HG03039 (cell line): ENCODE data around the gene RPS15.
"Not testable (repeated sequence)": the region's sequence is repeated elsewhere in the genome, so short reads cannot be mapped to it uniquely, and the experiment has no call there.

ENCODE experiments used
- ATAC-seq: cut with Tn5 transposase; IDR thresholded peaks from one replicate; pipeline ENCODE4 v1.9.1; 2021; ENCODE audit warnings: mild to moderate bottlenecking, moderate library complexity; ENCODE audit not compliant: unreplicated experiment

Gene RPS15

DNA sequence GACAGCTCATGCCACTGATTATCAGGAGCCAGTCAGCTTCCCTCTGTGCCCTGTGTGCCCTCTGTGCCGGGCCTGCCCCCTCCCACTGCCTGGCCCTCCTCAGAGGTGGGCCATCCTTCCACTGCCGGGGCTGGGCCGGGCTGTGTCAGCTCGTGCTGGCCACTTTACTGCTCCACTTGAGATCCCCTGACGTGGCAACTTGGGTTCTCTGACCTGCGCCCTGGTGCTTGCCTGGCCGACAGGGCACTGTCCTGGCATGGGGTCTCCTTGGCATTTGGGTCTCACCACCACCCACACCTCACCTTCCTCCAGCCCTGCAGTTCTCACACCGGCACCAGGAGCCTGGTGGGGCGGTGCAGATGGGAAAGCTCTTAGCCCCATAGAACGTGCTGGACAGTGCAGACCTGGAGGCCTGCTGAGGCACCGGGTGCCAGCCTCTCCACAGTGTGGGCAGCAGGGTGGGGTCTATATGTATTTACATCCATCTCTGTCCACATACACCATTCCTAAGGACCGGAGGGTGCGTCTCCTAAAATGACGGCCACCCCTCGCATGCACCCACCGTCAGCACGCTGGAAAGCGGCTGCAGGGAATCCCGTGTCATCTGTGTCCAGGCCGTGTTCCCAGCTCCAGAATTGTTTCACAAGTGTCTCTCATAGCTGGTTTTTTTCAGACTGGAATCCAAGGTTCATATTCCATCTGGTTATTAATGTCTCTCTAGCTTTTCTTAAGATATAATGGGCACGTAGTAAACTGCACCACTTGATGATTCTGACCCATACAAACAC is 19.1 kb upstream of the RPS15 start:
- no peak for ATAC-seq

- ATAC-seq, result not testable (repeated sequence)
These were observed 18.1 kb upstream of the RPS15 start for GRCh38 chr19:1420085-1420484.

- ATAC-seq, result no peak
These were observed 17.6 kb upstream of the RPS15 start for GRCh38 chr19:1420590-1420989.

- ATAC-seq, result no peak
These were observed 16.8 kb upstream of the RPS15 start for GRCh38 chr19:1421218-1421957.

DNA sequence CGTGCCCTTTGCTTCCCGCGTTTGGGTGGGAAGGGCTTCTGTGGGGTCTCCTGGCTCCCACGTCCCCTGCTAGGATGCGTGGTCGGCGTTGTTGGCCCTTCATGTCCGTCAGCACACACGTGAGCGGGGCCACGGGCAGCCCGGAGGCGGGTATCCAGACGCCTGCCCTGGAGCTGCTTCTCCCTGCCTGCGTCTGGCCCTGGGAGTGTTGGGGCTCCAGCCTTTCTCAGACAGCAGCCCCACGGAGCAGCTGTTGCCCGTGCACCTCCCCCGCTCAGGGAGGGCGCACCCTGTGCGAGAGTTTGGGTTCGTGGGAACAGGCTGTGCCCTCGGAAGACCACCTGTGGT is 16.3 kb upstream of the RPS15 start:
- no peak for ATAC-seq

DNA sequence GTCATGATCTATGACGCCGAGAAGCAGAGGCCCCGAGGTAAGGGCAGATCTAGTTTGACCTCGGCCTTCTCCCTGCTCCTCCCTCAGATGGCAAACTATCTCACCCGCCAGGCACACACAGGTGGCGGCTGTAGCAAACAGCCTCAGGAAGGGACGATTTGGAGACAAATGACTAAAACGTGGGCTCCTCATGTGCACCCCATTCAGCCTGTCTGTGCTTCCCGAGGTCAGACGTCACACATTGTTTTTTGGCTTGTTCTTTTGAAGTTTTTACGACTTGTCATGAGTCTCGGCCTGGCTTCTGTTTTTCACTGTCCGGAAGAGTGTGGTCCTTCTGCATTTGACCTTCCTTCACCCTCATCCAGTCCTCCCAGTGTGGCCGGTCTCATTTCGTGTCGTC is 15.8 kb upstream of the RPS15 start:
- ATAC-seq, result no peak

DNA sequence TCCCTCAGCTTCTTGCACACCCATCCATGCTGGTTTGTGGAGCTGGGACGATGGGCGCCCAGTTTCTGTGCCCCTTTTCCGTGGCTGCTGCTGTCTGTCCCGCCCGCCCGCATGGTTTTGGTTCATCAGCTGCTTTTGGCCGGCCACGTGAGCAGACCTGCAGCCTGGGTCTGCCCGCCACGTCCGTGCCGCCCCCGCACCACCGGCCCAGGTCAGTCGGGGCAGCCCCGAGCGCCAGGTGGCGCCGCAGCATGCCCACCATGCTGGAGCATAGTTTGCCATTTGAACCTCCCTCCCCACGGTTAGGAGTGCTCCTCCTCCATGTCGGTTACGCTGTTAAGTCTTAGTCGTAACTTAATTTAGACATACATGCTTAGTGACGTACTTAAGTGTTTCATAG is 15.3 kb upstream of the RPS15 start:
- ATAC-seq, result no peak

DNA sequence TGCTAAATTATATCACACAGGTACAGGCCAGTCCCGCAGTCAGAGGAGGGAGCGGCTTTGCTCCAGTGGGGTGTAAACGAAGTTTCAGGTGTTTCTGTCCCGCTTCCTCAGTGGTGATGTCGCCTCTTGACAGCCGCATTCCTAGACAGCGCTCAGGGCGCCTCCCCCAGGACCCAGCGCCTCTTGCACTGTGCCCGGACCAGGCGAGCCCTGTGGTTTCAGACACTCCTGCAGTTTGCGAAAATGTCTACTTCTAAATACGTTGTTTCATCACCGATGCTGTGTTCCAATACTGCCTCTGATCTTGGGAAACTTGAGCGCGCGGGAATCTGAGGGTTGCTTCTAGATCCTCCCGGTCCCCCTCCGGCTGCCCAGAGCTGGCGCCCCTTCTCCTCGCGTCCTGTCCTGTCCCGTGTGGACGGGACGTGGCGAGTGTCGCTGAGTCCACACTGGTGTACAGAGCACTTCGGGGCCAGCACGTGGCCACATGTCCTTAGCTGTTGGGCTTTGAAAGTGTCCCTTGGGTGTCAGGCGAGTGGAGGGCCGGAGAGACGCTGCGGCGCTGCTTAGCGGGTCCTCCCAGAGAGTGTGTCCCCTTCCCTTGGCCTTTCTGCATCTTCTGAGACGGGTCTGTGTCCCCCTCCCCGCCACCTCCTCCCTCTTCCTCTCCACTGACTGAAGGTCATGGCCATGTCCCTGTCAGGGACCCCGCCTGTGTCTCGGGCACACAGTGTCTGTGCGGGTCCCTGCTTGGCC is 14.6 kb upstream of the RPS15 start:
- ATAC-seq, result no peak

DNA sequence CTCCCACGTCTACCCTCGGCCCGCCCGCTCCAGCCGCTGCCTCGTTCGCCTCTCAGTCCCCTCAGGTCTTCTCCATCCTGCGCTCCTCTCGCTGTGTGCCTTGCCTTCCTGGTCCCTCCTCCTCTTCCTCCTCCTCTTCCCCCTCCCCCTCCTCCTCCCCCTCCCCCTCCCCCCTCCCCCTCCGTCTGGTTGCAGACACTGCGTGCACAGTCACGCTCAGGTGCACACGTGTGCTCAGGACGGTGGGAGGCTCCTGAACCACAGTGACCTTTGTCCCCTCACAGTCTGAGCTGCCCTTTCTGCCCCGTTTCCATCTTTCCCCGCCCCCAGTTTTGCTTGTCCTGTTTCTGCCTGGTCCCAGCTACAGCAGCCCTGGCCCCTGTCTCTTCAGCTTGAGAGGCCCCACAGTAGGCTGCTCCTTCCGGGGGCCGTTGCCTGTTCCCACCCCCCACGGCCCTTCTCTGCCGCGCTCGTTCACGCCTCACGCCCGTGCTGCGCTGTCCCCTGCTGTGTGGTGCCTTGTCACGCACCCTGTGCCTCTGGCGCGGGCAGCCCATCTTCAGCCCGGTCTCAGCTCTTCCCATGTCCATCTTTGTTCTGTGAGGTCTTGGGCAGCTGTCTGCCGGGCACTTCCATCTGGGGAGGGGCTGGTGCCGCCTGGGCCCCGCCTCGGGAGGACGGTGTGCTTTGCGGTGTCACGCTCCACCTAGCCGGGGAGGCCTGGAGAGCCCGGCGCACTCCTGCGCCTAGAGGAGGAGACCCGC is 13.8 kb upstream of the RPS15 start:
- ATAC-seq, result no peak

GRCh38 chr19:1425102-1425837 is 12.9 kb upstream of the RPS15 start:
- no peak for ATAC-seq

DNA sequence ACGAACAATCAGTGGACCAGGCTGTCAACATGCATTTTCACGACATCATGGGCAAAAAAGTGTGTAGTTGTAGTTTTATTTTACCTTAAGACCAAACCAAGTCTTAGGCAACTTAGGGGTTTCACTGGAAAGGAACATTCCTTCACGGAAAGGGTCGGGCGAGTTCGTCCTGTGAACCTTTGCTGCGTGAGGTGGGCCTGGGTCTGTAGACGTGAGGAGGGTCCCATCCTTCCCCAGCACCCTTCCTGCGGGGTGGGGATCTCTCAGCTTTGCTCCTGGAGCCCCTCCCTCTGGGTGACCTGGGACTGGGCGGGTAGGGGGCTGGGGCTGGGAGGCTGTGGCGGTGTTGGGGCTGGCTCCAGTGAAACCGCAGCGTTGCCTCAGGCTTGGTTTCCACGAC is 12.3 kb upstream of the RPS15 start:
- no peak for ATAC-seq

GRCh38 chr19:1426736-1427135 is 11.5 kb upstream of the RPS15 start:
- ATAC-seq, result no peak

DNA sequence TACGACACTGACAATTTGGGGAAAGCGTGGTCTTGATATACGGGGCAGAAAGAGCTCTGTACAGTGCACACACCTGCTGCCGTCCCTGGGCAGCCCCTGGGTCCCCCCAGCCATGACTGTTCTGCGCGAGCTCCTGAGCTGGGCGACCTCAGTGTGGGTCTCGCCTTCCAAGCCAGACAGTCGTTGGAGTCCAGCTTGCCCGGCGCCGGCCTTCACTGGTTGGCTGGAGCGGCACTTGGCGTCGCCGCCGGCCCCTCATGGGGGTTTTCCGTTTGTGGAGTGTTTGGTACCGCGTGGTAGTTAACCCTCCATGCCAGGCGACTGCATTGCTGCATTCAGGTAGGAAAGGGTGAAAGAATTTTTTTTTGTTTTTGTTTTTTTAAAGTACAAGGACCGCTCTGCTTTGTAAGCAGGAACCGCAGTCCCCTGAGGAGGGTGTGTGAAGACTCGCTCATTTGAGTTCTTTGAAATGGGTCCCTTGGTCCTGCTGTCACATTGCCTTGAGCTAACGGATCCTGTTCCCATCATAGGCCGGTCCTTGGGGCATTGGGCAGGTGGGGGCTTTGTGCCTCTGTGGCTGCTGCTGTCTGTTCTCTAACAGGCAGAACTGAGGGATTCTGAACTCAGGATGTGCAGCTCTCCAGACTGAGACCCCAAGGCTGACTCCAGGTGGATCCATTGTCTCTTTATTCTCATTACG is 10.8 kb upstream of the RPS15 start:
- no peak for ATAC-seq

DNA sequence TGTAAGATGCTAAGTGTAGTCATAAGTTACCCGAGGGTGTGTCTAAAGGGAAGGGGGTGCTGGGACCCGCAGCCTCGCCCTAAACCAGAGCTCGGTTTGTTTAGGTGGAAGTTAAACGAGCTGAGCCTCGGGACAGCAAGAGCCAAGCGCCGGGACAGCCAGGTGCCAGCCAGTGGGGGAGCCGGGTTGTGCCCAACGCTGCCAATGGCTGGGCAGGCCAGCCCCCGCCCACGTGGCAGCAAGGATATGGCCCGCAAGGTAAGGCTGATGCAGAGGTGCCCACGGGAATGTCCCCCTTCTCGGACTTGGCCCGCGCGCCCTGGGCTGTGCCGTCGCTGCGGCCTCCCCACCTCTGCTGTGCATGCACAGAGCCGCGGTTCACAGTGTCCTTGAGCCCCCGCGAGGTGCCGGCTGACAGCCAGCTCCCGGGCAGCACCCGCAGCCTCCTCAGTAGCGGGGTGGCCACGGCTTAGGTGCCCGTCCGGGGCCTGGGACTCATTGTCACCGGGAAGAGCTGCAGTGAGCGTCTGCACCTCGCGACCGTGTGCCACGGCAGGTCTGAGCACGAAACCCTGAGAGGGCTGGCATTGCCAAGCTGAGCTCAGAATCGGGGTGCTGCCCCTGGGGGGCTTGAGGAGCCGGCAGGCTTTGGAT is 9.3 kb upstream of the RPS15 start:
- ATAC-seq, result no peak

DNA sequence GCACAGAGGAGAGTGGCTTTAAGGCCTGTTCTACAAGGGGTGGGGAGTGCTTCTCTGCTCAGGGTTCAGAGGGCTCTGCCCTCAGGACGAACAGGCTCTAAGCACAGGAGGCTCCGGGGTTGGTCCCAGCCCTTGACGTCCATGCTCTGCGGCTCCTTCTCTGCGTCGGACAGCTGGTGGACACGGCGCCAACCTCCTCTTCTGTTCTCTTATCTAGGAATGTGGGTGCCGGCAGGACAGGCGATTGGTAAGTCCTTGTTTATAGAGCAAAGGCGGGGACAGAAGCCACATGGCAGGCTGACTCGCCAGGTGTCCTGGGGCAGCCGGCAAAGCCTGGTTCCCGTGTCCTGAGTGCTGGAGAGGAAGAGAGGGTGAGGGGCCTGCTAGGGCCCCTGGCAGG is 8.4 kb upstream of the RPS15 start:
- no peak for ATAC-seq

GRCh38 chr19:1430246-1430645 is 8.0 kb upstream of the RPS15 start:
- no peak for ATAC-seq

DNA sequence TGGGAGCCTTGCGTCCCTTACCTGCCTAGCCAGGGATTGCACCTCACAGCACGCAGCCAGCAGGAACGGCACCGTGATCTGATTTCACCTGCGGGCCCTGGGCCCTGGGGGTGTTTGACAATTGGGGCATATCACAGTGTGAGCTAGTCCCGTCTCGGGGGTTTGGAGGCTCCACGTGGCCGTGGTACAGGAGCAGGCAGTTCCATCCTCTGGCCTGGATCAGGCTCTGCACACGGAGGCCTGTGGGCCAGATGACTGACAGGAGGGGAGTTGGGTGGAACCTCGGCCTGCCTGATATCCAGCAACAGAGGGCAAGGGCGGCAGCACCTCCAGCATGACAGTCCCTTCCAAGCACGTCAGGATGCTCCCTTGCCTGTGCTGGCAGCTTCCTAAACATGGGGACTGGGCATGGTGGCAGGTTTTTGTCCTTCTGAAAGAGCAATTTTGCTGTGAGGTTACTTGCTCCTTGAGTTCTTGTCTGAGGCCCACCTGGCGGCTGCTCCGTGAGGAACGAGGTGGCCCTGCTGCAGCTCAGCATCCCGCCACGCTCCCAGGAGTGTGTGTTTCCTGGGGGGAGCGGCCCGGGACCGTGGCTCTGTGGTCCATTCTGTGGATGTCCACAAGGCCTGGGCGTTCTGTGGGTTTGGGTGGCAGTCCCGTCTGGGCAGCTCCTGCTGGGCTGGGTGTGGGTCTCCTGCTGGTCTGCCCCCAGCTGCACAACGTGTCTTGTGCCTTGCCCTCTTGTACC is 6.3 kb upstream of the RPS15 start:
- ATAC-seq, result no peak

DNA sequence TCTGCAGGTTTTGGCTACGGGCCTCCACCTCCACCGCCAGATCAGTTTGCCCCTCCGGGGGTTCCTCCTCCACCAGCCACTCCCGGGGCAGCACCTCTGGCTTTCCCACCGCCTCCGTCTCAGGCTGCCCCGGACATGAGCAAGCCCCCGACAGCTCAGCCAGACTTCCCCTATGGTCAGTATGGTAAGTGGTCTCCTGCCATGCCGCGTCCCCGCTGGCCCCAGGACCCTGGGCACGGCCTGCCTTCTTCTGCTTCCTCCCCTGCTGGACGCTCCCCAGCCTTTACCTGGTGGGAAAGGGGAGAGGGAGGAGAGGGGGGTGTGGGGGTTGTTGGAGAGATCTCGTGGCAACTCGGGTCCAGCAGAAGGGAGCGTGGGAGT is 5.7 kb upstream of the RPS15 start:
- ATAC-seq, result no peak
